ENCODE results near the gene TXNRD2. TPM values are rescaled to one million over a fixed set of nuclear protein-coding genes. Genes with fewer than 3 reads are reported as not detected.

The TXNRD2 gene
- total RNA-seq, 1 donor from 2014 or later: 6.4 TPM

DNA sequence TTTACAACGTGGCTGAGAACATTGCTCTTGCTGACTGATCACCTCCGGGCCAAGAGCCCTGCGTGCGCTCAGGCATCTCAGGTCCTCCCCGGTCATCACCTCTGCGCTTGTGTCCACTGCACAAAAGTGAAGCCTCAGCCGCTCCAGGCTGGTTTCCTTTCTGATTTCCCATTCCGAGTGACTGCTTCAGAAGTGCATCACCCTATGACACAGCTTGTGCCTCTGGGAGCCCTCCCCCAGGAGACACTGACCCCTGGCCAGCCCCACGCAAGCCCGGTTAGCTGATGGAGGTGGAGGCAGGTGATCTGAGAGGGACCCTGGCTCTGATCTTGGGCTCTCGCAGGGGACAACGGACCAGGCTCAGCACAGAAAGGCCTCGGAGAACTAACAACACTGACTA is 48.7 kb downstream of the TXNRD2 start:
- no peak for DNase-seq
- H3K27ac Mint-ChIP-seq (ENCODE audit: unreplicated experiment): no peak overlapping the region
- H3K4me1 Mint-ChIP-seq (ENCODE audit: low read depth, unreplicated experiment): peaks cover 2% of the 10 kb centered on the region
- no peak overlapping the region for H3K4me3 Mint-ChIP-seq (ENCODE audit: unreplicated experiment)
- H3K27me3 Mint-ChIP-seq (ENCODE audit: unreplicated experiment): peaks cover 3% of the 10 kb centered on the region
- TF ChIP-seq, protein P1, sequence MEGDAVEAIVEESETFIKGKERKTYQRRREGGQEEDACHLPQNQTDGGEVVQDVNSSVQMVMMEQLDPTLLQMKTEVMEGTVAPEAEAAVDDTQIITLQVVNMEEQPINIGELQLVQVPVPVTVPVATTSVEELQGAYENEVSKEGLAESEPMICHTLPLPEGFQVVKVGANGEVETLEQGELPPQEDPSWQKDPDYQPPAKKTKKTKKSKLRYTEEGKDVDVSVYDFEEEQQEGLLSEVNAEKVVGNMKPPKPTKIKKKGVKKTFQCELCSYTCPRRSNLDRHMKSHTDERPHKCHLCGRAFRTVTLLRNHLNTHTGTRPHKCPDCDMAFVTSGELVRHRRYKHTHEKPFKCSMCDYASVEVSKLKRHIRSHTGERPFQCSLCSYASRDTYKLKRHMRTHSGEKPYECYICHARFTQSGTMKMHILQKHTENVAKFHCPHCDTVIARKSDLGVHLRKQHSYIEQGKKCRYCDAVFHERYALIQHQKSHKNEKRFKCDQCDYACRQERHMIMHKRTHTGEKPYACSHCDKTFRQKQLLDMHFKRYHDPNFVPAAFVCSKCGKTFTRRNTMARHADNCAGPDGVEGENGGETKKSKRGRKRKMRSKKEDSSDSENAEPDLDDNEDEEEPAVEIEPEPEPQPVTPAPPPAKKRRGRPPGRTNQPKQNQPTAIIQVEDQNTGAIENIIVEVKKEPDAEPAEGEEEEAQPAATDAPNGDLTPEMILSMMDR (IDR thresholded peaks at IDR 0.05; ENCODE audit: partially characterized antibody, unreplicated experiment): no peak
- peaks cover 3% of the 10 kb centered on the region for H3K9me3 Mint-ChIP-seq (ENCODE audit: unreplicated experiment)
- H3K36me3 Mint-ChIP-seq (ENCODE audit: unreplicated experiment): no peaks in the 10 kb centered on the region

DNA sequence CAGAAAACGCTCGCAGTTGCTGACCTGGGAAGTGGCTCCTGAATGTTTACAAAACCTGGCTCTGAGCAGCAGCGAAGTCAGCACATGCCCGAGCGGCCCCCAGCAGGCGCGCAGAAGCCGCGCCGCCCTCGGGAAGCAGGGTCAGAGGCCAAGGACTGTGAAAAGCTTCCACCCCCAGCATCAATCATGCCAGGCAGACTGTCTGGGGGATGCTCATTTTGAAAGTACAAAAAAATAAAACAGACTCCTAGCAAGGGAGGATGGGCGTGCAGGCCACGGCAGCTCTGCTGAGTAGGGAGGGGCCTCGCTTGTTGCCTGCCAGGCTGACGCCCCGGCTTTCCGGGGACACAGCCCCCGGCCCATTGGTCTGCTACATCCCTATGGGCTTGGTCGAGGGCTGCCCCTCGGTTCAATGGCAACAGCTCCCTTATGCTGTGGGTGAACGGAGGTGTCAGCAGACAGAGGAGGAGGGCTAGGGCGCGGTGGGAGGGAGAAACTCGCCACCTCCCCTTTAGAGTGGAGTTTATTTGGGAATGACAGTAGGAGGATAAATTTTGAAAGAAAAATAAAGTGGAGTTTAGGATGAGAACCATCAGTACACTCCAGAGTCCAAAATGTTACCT is 49.2 kb downstream of the TXNRD2 start:
- Mint-ChIP-seq H3K4me3 (ENCODE audit: unreplicated experiment) (no peak overlapping the region), H3K36me3 (ENCODE audit: unreplicated experiment) (no peaks in the 10 kb centered on the region), H3K4me1 (ENCODE audit: low read depth, unreplicated experiment) (peaks cover 2% of the 10 kb centered on the region), H3K9me3 (ENCODE audit: unreplicated experiment) (peaks cover 3% of the 10 kb centered on the region), H3K27ac (ENCODE audit: unreplicated experiment) (no peak overlapping the region), H3K27me3 (ENCODE audit: unreplicated experiment) (peaks cover 3% of the 10 kb centered on the region)
- TF ChIP-seq, protein P1 (IDR thresholded peaks at IDR 0.05; ENCODE audit: partially characterized antibody, unreplicated experiment): no peak
- no peak for DNase-seq

DNA sequence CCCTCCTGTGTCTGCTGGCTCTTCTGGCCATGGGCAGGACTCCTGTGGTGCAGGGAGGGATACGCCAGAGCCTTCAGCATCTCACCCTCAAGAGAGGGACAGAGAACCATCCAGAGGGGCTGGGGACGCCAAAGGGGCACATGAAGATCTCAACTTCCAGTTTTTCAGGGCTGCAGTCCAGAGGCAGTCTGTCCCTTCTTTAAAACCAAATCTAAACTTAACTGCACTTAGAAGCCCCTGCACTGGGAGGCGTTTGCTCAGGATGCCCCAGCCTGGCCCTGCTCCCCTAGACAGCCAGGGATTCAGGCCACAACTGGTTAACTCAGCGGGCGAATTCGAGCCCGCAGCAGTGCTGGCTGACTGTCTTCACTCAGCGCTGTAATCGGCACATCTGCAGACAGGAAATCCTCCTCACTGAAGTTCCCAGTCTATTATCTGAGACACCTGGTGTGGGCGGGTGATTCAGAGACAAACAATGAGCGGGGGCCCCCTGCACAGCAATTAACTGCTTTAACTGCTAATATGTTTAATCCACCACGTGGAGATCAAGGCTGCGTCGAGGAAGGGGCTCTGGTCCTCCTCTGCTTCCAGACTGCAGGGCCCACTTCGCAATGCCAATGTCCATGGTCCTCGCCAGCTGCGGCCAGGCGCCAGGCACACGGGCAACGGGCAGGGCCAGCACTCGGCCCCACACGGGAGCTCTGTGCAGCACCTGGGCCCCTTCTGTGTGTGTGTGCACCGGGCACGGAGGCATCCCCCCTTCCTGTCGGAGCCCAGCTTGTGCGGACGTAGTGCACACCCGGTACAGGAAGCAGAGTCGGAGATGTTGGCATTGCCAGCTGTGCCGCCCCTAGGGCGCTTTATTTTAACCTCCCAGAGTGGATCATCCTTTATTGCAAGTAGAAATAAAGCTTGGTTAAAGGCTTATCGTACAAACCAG is 50.0 kb downstream of the TXNRD2 start:
- H3K27ac Mint-ChIP-seq (ENCODE audit: unreplicated experiment): no peak overlapping the region
- H3K4me3 Mint-ChIP-seq (ENCODE audit: unreplicated experiment): no peak overlapping the region
- H3K4me1 Mint-ChIP-seq (ENCODE audit: low read depth, unreplicated experiment): peaks cover 2% of the 10 kb centered on the region
- TF ChIP-seq, protein P1 (IDR thresholded peaks at IDR 0.05; ENCODE audit: partially characterized antibody, unreplicated experiment): no peak
- no peaks in the 10 kb centered on the region for H3K36me3 Mint-ChIP-seq (ENCODE audit: unreplicated experiment)
- peaks cover 9% of the 10 kb centered on the region for H3K27me3 Mint-ChIP-seq (ENCODE audit: unreplicated experiment)
- no peak for DNase-seq
- H3K9me3 Mint-ChIP-seq (ENCODE audit: unreplicated experiment): peaks cover 4% of the 10 kb centered on the region

DNA sequence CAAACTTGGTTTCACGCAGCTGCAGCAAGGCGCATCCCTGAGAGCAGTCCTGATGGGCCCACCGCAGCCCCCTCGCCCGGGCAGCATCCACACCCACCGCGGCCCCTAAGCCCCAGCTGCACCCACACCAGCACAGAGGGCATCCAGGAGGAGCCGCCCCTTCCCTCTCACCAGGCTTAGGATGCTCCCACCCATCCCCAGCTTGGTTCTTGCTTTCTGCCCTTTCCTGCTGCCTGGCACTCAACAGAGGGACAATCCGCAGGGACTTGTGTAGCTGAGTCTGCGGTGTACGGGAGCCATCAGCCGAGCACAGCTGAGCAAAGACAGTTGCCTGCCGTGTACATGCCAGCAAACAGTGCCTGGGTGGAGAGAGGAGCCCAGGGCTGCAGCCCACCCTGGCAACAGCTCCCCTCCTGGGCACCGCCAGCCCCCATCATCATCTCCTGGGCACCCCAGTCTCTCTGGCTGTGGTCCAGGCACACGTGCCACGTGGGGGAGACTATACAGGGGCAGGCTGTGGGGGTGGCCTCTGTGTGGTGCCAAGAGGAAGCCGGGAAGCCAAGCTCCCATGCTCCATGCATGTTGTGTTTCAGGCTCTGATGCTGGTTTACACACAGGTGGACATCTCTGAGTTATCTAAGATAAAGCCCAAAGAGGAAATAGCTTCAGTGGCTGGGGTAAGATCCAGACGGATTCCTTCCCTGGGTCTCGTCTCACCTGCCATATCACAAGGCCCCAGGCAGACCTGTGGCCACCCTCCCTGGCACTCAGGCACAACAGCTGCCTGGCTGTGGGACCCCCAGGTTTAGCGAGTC is 50.9 kb downstream of the TXNRD2 start:
- peaks cover 4% of the 10 kb centered on the region for H3K4me1 Mint-ChIP-seq (ENCODE audit: low read depth, unreplicated experiment)
- no peak for DNase-seq
- TF ChIP-seq, protein P1 (IDR thresholded peaks at IDR 0.05; ENCODE audit: partially characterized antibody, unreplicated experiment): no peak
- H3K27ac Mint-ChIP-seq (ENCODE audit: unreplicated experiment): no peak overlapping the region
- H3K36me3 Mint-ChIP-seq (ENCODE audit: unreplicated experiment): no peaks in the 10 kb centered on the region
- H3K27me3 Mint-ChIP-seq (ENCODE audit: unreplicated experiment): peaks cover 5% of the 10 kb centered on the region
- H3K9me3 Mint-ChIP-seq (ENCODE audit: unreplicated experiment): peaks cover 4% of the 10 kb centered on the region
- no peak overlapping the region for H3K4me3 Mint-ChIP-seq (ENCODE audit: unreplicated experiment)

All from glutamatergic neuron (in vitro differentiated cells).